Gastroesophageal sphincter (tissue), 3 donors: ENCODE results near the gene DLGAP3.

Source experiments
- POLR2A ChIP-seq, 2 donors: fragments of 450-650 bp; IDR thresholded peaks; one replicate each; pipeline ENCODE4 v1.6.1; 2017; ENCODE audit warnings: antibody characterized with exemption in 2 of 2, mild to moderate bottlenecking in 2 of 2, moderate library complexity in 1 of 2
- TF ChIP-seq, protein P1 (sequence below), 4 experiments: fragments of 200-600 bp in 2 of 4; fragments of 450-650 bp in 2 of 4; sonication (generic) in 1 of 4; IDR thresholded peaks; one replicate each; pipeline ENCODE4 v1.5.1; 2017 to 2019; ENCODE audit warnings: antibody characterized with exemption in 4 of 4, mild to moderate bottlenecking in 2 of 4, moderate library complexity in 2 of 4

DNA sequence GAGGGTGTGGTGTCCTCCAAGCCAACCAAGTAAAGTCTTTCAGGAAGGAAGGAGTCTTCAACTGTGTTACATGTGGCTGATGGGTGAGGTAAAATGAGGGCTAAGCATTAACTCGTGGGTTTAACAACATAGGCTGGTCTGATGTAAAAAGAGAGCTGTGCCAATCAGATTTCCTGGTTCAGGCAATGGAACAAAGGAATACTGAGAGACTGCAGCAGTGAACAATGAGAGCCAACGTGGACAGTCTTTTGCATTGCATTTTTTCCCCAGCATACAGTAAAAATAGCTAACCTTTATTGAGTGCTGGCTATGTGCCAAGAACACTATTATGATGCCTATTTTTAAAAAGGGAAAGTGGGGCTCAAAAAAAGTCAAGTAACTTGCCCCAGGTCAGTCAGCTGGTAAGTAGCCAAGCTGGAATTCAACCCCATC, 31.1 kb downstream of the DLGAP3 start:
- TF ChIP-seq, protein P1, sequence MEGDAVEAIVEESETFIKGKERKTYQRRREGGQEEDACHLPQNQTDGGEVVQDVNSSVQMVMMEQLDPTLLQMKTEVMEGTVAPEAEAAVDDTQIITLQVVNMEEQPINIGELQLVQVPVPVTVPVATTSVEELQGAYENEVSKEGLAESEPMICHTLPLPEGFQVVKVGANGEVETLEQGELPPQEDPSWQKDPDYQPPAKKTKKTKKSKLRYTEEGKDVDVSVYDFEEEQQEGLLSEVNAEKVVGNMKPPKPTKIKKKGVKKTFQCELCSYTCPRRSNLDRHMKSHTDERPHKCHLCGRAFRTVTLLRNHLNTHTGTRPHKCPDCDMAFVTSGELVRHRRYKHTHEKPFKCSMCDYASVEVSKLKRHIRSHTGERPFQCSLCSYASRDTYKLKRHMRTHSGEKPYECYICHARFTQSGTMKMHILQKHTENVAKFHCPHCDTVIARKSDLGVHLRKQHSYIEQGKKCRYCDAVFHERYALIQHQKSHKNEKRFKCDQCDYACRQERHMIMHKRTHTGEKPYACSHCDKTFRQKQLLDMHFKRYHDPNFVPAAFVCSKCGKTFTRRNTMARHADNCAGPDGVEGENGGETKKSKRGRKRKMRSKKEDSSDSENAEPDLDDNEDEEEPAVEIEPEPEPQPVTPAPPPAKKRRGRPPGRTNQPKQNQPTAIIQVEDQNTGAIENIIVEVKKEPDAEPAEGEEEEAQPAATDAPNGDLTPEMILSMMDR (IDR thresholded peaks at IDR 0.05) = no peak
- TF ChIP-seq POLR2A (IDR thresholded peaks at IDR 0.05) = no peak
